ENCODE data around the gene MRNIP.

MRNIP gene

GRCh38 chr5:179822444-179822990 is 36.1 kb downstream of the MRNIP start:
- in situ Hi-C loops (cut with HindIII; ENCODE audit: low sequenced_read_pairs) = no loop called here

DNA sequence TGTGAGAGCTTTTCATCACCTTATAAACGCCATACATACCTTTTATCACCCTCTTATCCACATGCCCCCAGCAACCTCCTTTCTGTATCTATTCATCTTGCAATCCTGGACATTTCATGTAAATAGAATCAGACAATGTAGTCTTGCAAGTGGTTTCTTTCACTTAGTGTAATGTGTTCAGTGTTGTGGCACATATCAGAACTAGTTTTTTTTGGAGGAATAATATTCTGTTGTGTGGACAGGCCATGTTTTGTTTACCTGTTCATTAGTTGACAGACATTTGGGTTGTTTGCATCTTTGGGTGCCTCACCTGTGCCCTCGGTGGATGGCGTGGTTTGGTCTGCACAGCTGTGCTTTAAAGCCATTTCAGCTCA is 36.6 kb downstream of the MRNIP start:
- in situ Hi-C loops (cut with HindIII; ENCODE audit: low sequenced_read_pairs) = no loop called here

DNA sequence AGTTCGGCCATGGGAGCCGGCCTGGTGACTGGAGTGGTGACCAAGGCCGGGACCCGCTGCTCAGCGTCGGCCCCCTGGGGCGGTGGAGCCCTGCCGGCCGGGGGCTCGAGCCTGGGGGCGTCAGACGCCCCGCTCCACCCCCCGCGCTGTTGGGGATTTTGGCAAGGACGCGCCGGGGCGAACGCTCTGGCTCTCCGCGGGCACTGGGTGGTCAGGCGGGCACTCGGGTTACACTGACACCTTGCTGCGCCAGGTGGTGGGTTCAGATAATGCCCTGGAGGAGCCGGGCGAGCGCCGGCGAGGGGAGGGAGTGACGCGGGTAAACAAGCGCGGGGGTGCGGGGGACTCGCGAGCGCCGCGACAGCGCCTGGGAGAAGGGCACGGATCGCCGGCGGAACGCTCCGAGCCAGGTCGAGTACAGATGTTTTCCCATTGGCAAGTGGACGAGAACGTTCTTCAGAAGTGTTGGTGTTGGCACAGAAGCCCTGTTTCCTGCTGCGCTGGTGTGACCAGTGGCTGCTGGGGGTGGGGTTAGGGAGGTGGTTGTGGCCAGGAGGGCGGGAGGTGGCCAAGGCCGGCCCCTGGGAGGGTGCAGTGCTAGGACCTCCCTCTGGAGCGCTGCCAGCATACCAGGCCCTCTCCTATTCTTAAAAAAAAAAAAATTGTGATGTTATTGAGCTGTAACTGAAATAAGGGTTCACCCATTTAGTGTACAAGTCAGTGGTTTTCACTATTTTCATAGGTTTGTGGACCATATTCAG is 37.1 kb downstream of the MRNIP start:
- in situ Hi-C loops (cut with HindIII; ENCODE audit: low sequenced_read_pairs) = no loop called here

- in situ Hi-C loops (cut with HindIII; ENCODE audit: low sequenced_read_pairs) = no loop called here
Observed at GRCh38 chr5:179820483-179821297, 37.9 kb downstream of the MRNIP start, which contains the start of gene SQSTM1. TSS of gene SQSTM1 (plus strand) at chr5:179820905. CDS start at chr5:179820937, 32 bp downstream.

DNA sequence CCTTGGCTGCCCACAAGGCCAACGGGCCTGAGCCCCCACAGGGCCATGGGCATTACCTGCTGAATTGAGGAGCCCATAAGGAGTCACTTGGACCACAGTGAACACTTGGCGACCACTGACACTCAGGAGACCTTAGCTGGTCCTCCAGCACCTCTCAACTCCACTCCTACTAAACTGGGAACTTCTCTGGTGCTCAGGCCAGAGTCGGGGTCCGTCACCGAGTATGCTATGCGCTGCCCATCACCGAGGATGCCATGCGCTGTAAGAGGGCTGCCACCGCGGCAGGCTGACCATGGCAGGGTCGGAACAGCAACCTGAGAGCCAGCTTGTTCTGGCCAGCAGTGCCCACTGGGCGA is 38.5 kb downstream of the MRNIP start:
- in situ Hi-C loops (cut with HindIII; ENCODE audit: low sequenced_read_pairs) = no loop called here

GRCh38 chr5:179819296-179820126 is 39.1 kb downstream of the MRNIP start:
- in situ Hi-C loops (cut with HindIII; ENCODE audit: low sequenced_read_pairs) = no loop called here

GRCh38 chr5:179818746-179819295 is 39.8 kb downstream of the MRNIP start:
- in situ Hi-C loops (cut with HindIII; ENCODE audit: low sequenced_read_pairs) = no loop called here

- in situ Hi-C loops (cut with HindIII; ENCODE audit: low sequenced_read_pairs) = no loop called here
Observed at GRCh38 chr5:179817890-179818745, 40.5 kb downstream of the MRNIP start.

DNA sequence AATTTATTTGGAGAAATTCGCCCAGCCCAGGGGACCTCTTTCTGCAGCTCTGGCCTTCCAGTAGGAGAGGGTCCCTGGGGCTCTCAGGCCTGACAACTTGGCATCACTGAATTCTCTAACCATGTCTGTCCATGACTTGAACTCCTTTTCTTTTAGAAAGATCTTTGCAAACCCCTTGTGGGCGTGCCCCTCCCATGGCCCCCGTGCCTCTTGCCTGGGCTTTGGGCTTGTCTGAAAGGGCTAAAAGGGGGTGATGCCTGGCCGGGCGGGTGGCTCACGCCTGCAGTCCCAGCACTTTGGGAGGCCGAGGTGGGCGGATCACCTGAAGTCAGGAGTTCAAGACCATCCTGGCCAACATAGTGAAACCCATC is 41.2 kb downstream of the MRNIP start:
- in situ Hi-C loops (cut with HindIII; ENCODE audit: low sequenced_read_pairs) = no loop called here

- in situ Hi-C loops (cut with HindIII; ENCODE audit: low sequenced_read_pairs) = no loop called here
Observed at GRCh38 chr5:179816796-179817469, 41.7 kb downstream of the MRNIP start.

- in situ Hi-C loops (cut with HindIII; ENCODE audit: low sequenced_read_pairs) = no loop called here
Observed at GRCh38 chr5:179816401-179816795, 42.2 kb downstream of the MRNIP start.

- in situ Hi-C loops (cut with HindIII; ENCODE audit: low sequenced_read_pairs) = no loop called here
Observed at GRCh38 chr5:179815491-179816249, 42.9 kb downstream of the MRNIP start.

- in situ Hi-C loops (cut with HindIII; ENCODE audit: low sequenced_read_pairs) = no loop called here
Observed at GRCh38 chr5:179814090-179814489, 44.5 kb downstream of the MRNIP start.

DNA sequence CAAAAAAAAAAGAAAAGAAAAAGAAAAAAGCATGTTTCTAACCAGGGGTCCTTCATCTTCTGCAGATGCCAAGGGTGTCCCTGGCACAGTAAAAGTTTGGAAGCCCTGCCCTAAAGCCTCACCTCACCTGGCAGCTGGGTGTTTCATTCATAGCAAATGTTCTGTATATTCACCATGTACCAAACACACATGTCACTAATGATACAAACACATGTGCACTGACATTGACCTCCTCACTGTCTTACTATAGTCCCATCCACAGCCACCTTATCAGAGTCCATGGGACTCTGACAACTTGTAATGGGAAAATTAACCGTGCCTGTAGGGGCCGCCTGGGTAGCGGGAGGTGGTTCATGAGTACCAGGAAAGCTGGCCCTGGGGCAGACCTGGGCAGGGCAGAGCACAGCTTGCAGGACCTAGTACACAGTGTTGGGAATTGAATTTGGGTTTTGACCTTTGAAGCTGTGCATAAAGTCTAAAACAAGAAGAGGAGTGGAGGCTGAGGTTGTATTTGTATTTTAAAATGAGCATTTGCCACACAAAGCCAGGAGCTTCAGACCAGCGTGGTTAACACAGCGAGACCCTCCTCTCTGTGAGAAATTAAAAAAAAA is 45.5 kb downstream of the MRNIP start:
- in situ Hi-C loops (cut with HindIII; ENCODE audit: low sequenced_read_pairs) = no loop called here

- in situ Hi-C loops (cut with HindIII; ENCODE audit: low sequenced_read_pairs) = no loop called here
Observed at GRCh38 chr5:179812135-179812825, 46.3 kb downstream of the MRNIP start.

GRCh38 chr5:179806250-179807048 is 52.2 kb downstream of the MRNIP start, which contains the start of gene MGAT4B:
TSS of gene MGAT4B (minus strand) at chr5:179806866. CDS start at chr5:179806583, 283 bp downstream.
- in situ Hi-C loops (cut with HindIII; ENCODE audit: low sequenced_read_pairs) = no loop called here
